Measurements from ENCODE around the gene PWP2.
"Not testable (repeated sequence)": the region's sequence is repeated elsewhere in the genome, so short reads cannot be mapped to it uniquely, and the experiment has no call there.

- not testable (repeated sequence) for TF ChIP-seq CTCF (optimal IDR thresholded peaks at IDR 0.05 in 1 of 3, IDR thresholded peaks at IDR 0.05 in 1 of 3, conservative IDR thresholded peaks at IDR 0.05 in 1 of 3; ENCODE audit: extremely low read depth in 1 of 3, insufficient read depth in 2 of 3, low read length in 3 of 3); EZH2 (IDR thresholded peaks at IDR 0.05; ENCODE audit: low read length)
Measured at GRCh38 chr21:44153214-44153888, 46.2 kb downstream of the PWP2 start.

All from keratinocyte (primary cell).